Esophagus muscularis mucosa (tissue), 4 donors: ENCODE results near the gene COPS8. TPM values are rescaled to one million over a fixed set of nuclear protein-coding genes. Genes with fewer than 3 reads are reported as not detected.

ENCODE experiments used
- DNase-seq: peaks from one replicate; pipeline ENCODE4 v3.0.0-alpha.2; 2017; ENCODE audit errors: extremely low spot score
- H3K27ac ChIP-seq, 4 donors: fragments of 200-600 bp; sonication (generic); replicated peaks in 1 of 4; 1 replicate in 3 of 4; 2 replicates in 1 of 4; pipeline ENCODE4 v1.5.1; 2016 to 2019; ENCODE audit warnings: mild to moderate bottlenecking in 1 of 4
- H3K27me3 ChIP-seq, 4 donors: fragments of 200-600 bp; sonication (generic); one replicate each; pipeline versions ENCODE4 v1.5.1 to v1.6.0; 2016 to 2019
- H3K36me3 ChIP-seq, 4 donors: fragments of 200-600 bp; sonication (generic); one replicate each; pipeline ENCODE4 v1.5.1; 2016 to 2019
- H3K4me1 ChIP-seq, 4 donors: fragments of 200-600 bp; sonication (generic); one replicate each; pipeline ENCODE4 v1.5.1; 2016 to 2019
- H3K4me3 ChIP-seq, 4 donors: fragments of 200-600 bp; sonication (generic); 1 replicate in 2 of 4; 2 replicates in 2 of 4; pipeline ENCODE4 v1.5.1; 2016 to 2019; ENCODE audit warnings: mild to moderate bottlenecking in 4 of 4, moderate library complexity in 1 of 4
- H3K9me3 ChIP-seq, 4 donors: fragments of 200-600 bp; sonication (generic); 1 replicate in 3 of 4; 2 replicates in 1 of 4; pipeline ENCODE4 v1.5.1; 2016 to 2019
- CTCF ChIP-seq, 3 experiments: fragments of 200-600 bp in 2 of 3; fragments of 450-650 bp in 1 of 3; sonication (generic) in 2 of 3; IDR thresholded peaks; one replicate each; pipeline ENCODE4 v1.5.1; 2017 to 2019; ENCODE audit warnings: antibody characterized with exemption in 3 of 3, mild to moderate bottlenecking in 2 of 3, moderate library complexity in 1 of 3
- EP300 ChIP-seq: sonication (generic); formaldehyde crosslinking; IDR thresholded peaks from one replicate; pipeline ENCODE4 v1.6.1; 2017; ENCODE audit warnings: antibody characterized with exemption
- POLR2A ChIP-seq: fragments of 450-650 bp; IDR thresholded peaks from one replicate; pipeline ENCODE4 v1.6.1; 2017; ENCODE audit warnings: antibody characterized with exemption, moderate library complexity, mild to moderate bottlenecking, low read depth
- POLR2AphosphoS5 ChIP-seq, 2 donors: sonication (generic); formaldehyde crosslinking; IDR thresholded peaks; one replicate each; pipeline ENCODE4 v1.6.1; 2017; ENCODE audit warnings: antibody characterized with exemption in 2 of 2
- WGBS: methylation state at CpG from one replicate; pipeline ENCODE4 v1.1.5; 2018; 5-methylcytosine and 5-hydroxymethylcytosine counted together
- intact Hi-C: fragments of 100-400 bp; cut with DNase I; formaldehyde crosslinking; loops from one replicate; pipeline ENCODE4 v1.15.1; 2023
- total RNA-seq, 4 donors: library from RNA; depleted of rRNA; stranded (reverse); fragments of >200 nt; gene quantifications; one replicate each; pipeline versions ENCODE4 v1.1.0 to v1.2.1, GENCODE V29; 2016

The COPS8 gene
- total RNA-seq, 4 donors from 2014 or later = 69.4 to 96.0 (median 82.8) TPM

- H3K9me3 ChIP-seq = peaks cover 0 to 17% (median 13%) of the 10 kb centered on the region in 4 donors
- H3K27ac ChIP-seq = no peak overlapping the region
- peaks cover 0 to 5% (median 0%) of the 10 kb centered on the region in 4 donors for H3K4me1 ChIP-seq
- 94% methylated on average over 2 of the region's 2 CpGs for WGBS
- no peaks in the 10 kb centered on the region for H3K36me3 ChIP-seq
- no peaks in the 10 kb centered on the region for H3K27me3 ChIP-seq
- intact Hi-C loops = no loop called here
- no peak for DNase-seq
- TF ChIP-seq CTCF (IDR thresholded peaks at IDR 0.05) (no peak), POLR2AphosphoS5 (IDR thresholded peaks at IDR 0.05) (no peak), EP300 (no peak), POLR2A (no peak)
- no peak overlapping the region for H3K4me3 ChIP-seq
These were observed 32.6 kb upstream of the COPS8 start for GRCh38 chr2:237053066-237053465.

- Histone ChIP-seq H3K4me3 (no peak overlapping the region), H3K9me3 (no peaks in the 10 kb centered on the region), H3K27ac (no peak overlapping the region), H3K27me3 (no peaks in the 10 kb centered on the region), H3K4me1 (peaks cover 0 to 8% (median 4%) of the 10 kb centered on the region in 4 donors), H3K36me3 (no peaks in the 10 kb centered on the region)
- no peak for DNase-seq
- intact Hi-C loops = no loop called here
- 91% methylated on average over 9 of the region's 9 CpGs for WGBS
- TF ChIP-seq CTCF (IDR thresholded peaks at IDR 0.05) (no peak), POLR2AphosphoS5 (IDR thresholded peaks at IDR 0.05) (no peak), POLR2A (no peak), EP300 (no peak)
These were observed 30.1 kb upstream of the COPS8 start for GRCh38 chr2:237055386-237056100.

- H3K27ac ChIP-seq = no peak overlapping the region
- H3K27me3 ChIP-seq = no peaks in the 10 kb centered on the region
- WGBS = 96% methylated on average over 11 of the region's 11 CpGs
- no peaks in the 10 kb centered on the region for H3K36me3 ChIP-seq
- H3K4me1 ChIP-seq = peaks cover 0 to 13% (median 9%) of the 10 kb centered on the region in 4 donors
- no peak for DNase-seq
- intact Hi-C loops = no loop called here
- no peak overlapping the region for H3K4me3 ChIP-seq
- no peaks in the 10 kb centered on the region for H3K9me3 ChIP-seq
- TF ChIP-seq POLR2A (no peak), EP300 (no peak), POLR2AphosphoS5 (IDR thresholded peaks at IDR 0.05) (no peak), CTCF (IDR thresholded peaks at IDR 0.05) (no peak)
These were observed 29.3 kb upstream of the COPS8 start for GRCh38 chr2:237056287-237056875.

GRCh38 chr2:237057107-237057506 lies 28.6 kb upstream of the COPS8 start:
- H3K4me3 ChIP-seq = no peak overlapping the region
- H3K9me3 ChIP-seq = no peaks in the 10 kb centered on the region
- no peaks in the 10 kb centered on the region for H3K36me3 ChIP-seq
- H3K27ac ChIP-seq = no peak overlapping the region
- no peaks in the 10 kb centered on the region for H3K27me3 ChIP-seq
- no peak for DNase-seq
- 92% methylated on average over 5 of the region's 5 CpGs for WGBS
- peaks cover 0 to 13% (median 9%) of the 10 kb centered on the region in 4 donors for H3K4me1 ChIP-seq
- TF ChIP-seq POLR2AphosphoS5 (IDR thresholded peaks at IDR 0.05) = no peak
- TF ChIP-seq POLR2A = no peak
- no peak for TF ChIP-seq EP300
- TF ChIP-seq CTCF (IDR thresholded peaks at IDR 0.05) = no peak
- intact Hi-C loops = no loop called here
